Kidney epithelial cell (primary cell): ENCODE measurements around the gene TOP2A. TPM values are rescaled to one million over a fixed set of nuclear protein-coding genes. Genes with fewer than 3 reads are reported as not detected.

ENCODE experiments used
- DNase-seq: peaks from one replicate; pipeline ENCODE4 v3.0.0-alpha.2; 2010; ENCODE audit warnings: low read depth
- H3K27me3 ChIP-seq: 2 replicates; pipeline ENCODE4 v1.6.0; 2011; ENCODE audit warnings: low read length; ENCODE audit not compliant: control insufficient read depth, insufficient read depth
- H3K36me3 ChIP-seq: 2 replicates; pipeline ENCODE4 v1.5.1; 2011; ENCODE audit warnings: low read length; ENCODE audit not compliant: control insufficient read depth, insufficient read depth
- H3K4me3 ChIP-seq: 2 replicates; pipeline ENCODE4 v1.5.1; 2011; ENCODE audit warnings: low read depth, mild to moderate bottlenecking, control low read depth, low read length
- CTCF ChIP-seq: IDR thresholded peaks from 2 replicates; pipeline ENCODE4 v1.5.1; 2011; ENCODE audit warnings: mild to moderate bottlenecking, moderate library complexity, low read length, control low read depth, inconsistent platforms; ENCODE audit not compliant: insufficient read depth, poor library complexity, severe bottlenecking
- total RNA-seq: library from RNA; depleted of rRNA; stranded (reverse); fragments of >200 nt; gene quantifications from 2 replicates; pipeline ENCODE4 v1.2.3, GENCODE V29; 2015

The TOP2A gene
- total RNA-seq, 1 donor from 2014 or later: 17.4 TPM

- no peak overlapping the region for H3K4me3 ChIP-seq
- peaks cover 4% of the 10 kb centered on the region for H3K27me3 ChIP-seq
- no peak for DNase-seq
- no peaks in the 10 kb centered on the region for H3K36me3 ChIP-seq
- no peak for TF ChIP-seq CTCF
Observed at GRCh38 chr17:40361063-40361924, 56.4 kb downstream of the TOP2A start.

- Histone ChIP-seq H3K27me3 (peaks cover 4% of the 10 kb centered on the region), H3K36me3 (peaks cover 2% of the 10 kb centered on the region), H3K4me3 (no peak overlapping the region)
- TF ChIP-seq CTCF: no peak
- no peak for DNase-seq
Observed at GRCh38 chr17:40360091-40360490, 57.6 kb downstream of the TOP2A start.

- TF ChIP-seq CTCF: peak; percentile 88
- H3K27me3 ChIP-seq: peaks cover 4% of the 10 kb centered on the region
- no peak overlapping the region for H3K4me3 ChIP-seq
- peaks cover 2% of the 10 kb centered on the region for H3K36me3 ChIP-seq
- DNase-seq: no peak
Observed at GRCh38 chr17:40358323-40359038, 59.2 kb downstream of the TOP2A start.

GRCh38 chr17:40356990-40357881, 60.5 kb downstream of the TOP2A start:
- H3K36me3 ChIP-seq: peaks cover 2% of the 10 kb centered on the region
- DNase-seq: no peak
- TF ChIP-seq CTCF: no peak
- peaks cover 4% of the 10 kb centered on the region for H3K27me3 ChIP-seq
- no peak overlapping the region for H3K4me3 ChIP-seq

- Histone ChIP-seq H3K4me3 (no peak overlapping the region), H3K36me3 (peaks cover 2% of the 10 kb centered on the region), H3K27me3 (no peaks in the 10 kb centered on the region)
- no peak for TF ChIP-seq CTCF
- DNase-seq: no peak
Observed at GRCh38 chr17:40355804-40356758, 61.6 kb downstream of the TOP2A start.
